GM10266 (cell line): ENCODE data around the gene VAMP5.
"Not testable (repeated sequence)": the region's sequence is repeated elsewhere in the genome, so short reads cannot be mapped to it uniquely, and the experiment has no call there.

Source experiments
- DNase-seq: peaks from one replicate; pipeline ENCODE4 v3.0.0; 2012; ENCODE audit errors: extremely low spot score
- TF ChIP-seq, protein P1 (sequence below): IDR thresholded peaks from 2 replicates; pipeline ENCODE4 v1.5.1; 2012; ENCODE audit warnings: mild to moderate bottlenecking, low read depth; ENCODE audit not compliant: control insufficient read depth, insufficient read depth; ENCODE audit errors: missing control alignments

VAMP5 gene

DNA sequence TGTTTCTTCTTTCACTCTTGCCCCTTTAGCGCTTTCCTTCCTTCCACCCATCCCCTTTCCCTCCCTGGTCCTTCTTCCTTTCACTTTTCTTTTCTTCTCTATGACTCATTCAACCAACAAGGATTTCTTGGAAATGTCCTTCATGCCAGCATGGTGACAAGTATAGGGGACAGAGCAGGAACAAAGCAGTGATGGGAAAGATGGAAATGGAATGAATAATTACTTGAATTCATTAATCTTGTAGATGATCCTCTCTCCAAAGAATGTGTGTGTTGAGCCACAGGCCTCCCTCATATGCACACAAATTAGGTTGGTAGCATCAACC, 1.5 kb downstream of the VAMP5 start:
- DNase-seq = no peak
- TF ChIP-seq, protein P1, sequence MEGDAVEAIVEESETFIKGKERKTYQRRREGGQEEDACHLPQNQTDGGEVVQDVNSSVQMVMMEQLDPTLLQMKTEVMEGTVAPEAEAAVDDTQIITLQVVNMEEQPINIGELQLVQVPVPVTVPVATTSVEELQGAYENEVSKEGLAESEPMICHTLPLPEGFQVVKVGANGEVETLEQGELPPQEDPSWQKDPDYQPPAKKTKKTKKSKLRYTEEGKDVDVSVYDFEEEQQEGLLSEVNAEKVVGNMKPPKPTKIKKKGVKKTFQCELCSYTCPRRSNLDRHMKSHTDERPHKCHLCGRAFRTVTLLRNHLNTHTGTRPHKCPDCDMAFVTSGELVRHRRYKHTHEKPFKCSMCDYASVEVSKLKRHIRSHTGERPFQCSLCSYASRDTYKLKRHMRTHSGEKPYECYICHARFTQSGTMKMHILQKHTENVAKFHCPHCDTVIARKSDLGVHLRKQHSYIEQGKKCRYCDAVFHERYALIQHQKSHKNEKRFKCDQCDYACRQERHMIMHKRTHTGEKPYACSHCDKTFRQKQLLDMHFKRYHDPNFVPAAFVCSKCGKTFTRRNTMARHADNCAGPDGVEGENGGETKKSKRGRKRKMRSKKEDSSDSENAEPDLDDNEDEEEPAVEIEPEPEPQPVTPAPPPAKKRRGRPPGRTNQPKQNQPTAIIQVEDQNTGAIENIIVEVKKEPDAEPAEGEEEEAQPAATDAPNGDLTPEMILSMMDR = no peak

DNA sequence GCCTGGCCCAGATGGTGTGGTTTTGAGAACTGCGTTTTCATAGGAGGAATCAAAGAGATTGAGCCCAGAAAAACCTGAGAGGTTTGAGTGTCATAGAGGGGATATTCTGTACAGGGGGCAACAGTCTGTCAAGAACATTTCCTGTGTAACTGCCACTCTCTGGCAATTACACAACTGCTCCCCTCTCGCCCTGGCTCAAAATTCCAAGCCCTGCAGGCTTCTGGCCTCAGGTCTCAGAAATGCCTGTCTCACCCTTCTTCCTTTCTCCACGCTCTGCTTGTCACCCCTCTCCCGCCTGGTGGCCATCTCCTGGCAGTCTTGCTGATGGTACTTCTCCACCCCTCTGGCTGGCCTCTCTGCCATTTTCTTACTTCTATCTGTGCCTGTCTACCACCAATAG, 4.0 kb downstream of the VAMP5 start:
- DNase-seq = no peak
- TF ChIP-seq, protein P1 = no peak

DNA sequence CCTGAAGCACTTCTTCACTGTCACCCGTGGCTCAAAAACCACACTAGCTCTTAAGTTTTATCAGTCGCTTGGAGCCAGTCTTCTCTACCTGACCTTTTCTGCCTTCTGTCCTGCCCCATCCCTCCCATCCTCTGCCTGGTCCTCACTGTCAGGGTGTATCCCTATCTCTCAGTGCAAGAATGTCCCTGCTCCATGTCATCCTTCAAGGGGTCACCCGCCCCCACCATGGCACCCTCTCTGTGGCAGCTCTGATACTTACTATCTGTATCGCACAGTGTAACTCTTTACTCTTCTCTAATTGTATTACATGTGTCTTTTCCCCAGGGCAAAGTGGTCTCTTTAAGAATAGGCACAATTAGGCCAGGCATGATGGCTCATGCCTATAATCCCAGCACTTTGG, 4.4 kb downstream of the VAMP5 start:
- TF ChIP-seq, protein P1 = no peak
- DNase-seq = no peak

DNA sequence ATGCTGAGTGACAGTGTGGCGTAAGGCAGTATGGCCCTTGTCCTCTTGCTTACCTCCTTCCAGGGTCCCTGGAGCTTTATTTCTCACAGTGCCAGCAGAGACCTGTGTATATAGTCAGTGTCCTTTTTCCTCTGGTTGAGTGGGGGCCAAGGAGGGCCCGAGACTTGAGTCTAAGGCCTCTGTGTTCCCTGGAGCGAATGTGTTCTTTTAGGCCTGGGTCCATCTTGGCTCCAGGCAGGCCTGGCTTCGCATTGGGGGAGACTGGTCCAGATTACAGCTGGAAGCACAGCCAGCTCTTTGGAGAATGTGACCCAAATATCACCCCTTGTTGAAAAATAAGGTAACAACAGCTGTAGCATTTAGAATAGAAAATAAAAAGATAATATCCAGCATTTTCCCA, 5.0 kb downstream of the VAMP5 start:
- DNase-seq = no peak
- TF ChIP-seq, protein P1 = no peak

DNA sequence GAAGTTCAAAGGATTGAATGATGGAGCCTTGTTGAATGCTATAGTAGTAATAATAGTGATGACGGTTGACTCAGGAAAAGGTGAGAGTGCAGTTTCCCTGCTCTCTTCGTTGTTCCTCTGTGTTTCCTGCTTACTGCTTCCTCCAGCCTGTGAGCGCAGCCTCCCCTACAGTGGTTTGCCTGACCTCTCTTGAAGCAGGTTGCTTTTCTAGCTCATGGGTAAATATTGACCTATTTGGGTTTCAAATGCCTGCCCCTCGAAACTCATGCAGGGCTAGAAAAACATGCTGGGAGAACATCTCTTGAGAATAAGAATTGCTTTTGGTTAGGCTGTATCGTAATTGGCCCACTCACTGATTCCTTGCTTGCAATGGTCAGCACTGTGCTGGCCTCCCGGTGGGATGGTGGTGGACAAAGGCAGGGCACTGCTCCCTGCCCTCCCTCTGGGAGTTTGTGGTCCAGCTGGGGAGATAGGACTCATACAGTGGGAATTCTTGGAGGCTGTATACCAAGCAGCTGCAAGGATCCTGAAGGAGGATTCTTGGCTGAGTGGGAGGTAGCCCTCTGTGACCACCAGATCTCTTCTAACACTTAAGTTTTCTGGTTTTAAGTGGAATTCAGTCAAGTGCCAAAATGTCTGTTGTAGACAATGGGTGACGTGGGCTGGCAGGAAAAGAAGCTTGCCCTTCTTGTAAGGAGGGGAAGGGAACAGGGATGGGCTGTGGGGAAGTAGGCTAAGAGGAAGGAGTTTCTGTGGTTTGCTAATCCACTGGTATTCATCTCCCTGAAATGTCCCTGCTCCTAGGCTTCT, 6.0 kb downstream of the VAMP5 start:
- TF ChIP-seq, protein P1 = no peak
- no peak for DNase-seq

DNA sequence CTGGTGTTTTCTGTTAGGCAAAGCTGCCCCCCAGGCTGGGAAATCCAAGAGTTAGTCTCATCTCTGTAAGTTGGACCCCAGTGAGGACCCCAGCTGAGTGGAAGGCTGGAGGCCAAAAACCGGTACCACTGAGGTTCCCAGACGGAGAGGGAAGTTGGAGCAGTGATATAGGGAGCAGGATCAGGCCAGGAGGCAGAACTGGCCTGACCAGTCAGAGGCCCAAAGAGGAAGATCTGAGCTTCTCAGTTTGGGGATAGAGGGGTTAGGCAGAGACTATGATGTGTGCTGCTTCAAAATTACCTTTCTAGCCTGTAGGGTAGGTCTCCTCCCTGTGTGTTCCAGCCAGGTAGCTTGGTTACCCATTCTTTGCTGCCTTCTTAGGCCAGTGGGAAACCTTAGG, 6.7 kb downstream of the VAMP5 start:
- DNase-seq = no peak
- TF ChIP-seq, protein P1 = no peak

DNA sequence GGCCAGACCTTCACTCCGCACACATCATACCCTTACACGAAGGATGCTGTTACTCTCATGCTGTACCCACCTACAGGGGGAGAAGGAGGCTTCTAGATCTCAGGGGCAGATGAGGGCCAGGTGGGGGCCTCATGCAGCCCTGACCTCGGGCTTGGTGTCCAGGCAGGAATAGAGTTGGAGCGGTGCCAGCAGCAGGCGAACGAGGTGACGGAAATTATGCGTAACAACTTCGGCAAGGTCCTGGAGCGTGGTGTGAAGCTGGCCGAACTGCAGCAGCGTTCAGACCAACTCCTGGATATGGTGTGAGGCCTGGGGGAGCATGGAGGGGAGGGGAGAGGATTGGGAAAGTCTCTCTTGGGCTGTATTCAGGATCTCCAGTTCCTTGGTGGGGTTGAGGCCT, 7.3 kb downstream of the VAMP5 start:
- TF ChIP-seq, protein P1 = no peak
- no peak for DNase-seq

DNA sequence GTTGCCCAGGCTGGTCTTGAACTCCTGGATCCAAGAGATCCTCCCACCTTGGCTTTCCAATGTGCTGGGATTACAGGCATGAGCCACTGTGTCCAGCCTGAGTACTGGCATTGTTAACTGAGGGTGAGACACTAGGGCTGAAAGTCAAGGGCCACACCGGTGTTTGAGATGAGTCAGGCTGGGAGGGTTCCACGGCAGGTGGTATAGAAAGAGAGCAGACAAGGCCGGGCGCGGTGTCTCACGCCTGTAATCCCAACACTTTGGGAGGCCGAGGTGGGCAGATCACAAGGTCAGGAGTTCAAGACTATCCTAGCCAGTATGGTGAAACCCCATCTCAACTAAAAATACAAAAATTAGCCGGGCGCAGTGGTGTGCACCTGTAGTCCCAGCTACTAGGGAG, 8.1 kb downstream of the VAMP5 start:
- DNase-seq = not testable (repeated sequence)
